Omental fat pad (tissue), 4 donors: ENCODE results near the gene SRSF10. TPM values are rescaled to one million over a fixed set of nuclear protein-coding genes. Genes with fewer than 3 reads are reported as not detected.
"Not testable (repeated sequence)": the region's sequence is repeated elsewhere in the genome, so short reads cannot be mapped to it uniquely, and the experiment has no call there.

Experiments
- ATAC-seq: fragments of 150-250 bp; one replicate; pipeline ENCODE4 v1.9.1; 2016; ENCODE audit warnings: mild to moderate bottlenecking, moderate library complexity; ENCODE audit not compliant: low FRiP score
- DNase-seq: peaks from one replicate; pipeline ENCODE4 v3.0.0-alpha.2; 2019; ENCODE audit warnings: low spot score
- CTCF ChIP-seq, 3 donors: fragments of 450-650 bp; IDR thresholded peaks; one replicate each; pipeline ENCODE4 v1.5.1; 2016 to 2017; ENCODE audit warnings: antibody characterized with exemption in 3 of 3, mild to moderate bottlenecking in 3 of 3, moderate library complexity in 2 of 3
- total RNA-seq, 4 donors: library from RNA; depleted of rRNA; stranded (reverse); fragments of >200 nt; gene quantifications; one replicate each; pipeline ENCODE4 v1.1.0, GENCODE V29; 2016

SRSF10 gene
- total RNA-seq, 4 donors from 2014 or later = 101 to 152 (median 120) TPM

- DNase-seq (no peak), ATAC-seq (no peak)
- no peak for TF ChIP-seq CTCF (IDR thresholded peaks at IDR 0.05)
Observed at GRCh38 chr1:23964235-23964668, 15.9 kb downstream of the SRSF10 start.

- TF ChIP-seq CTCF (IDR thresholded peaks at IDR 0.05) = no peak
- DNase-seq = no peak
- ATAC-seq = no peak
Observed at GRCh38 chr1:23963617-23964234, 16.4 kb downstream of the SRSF10 start.

- DNase-seq (no peak), ATAC-seq (no peak)
- no peak for TF ChIP-seq CTCF (IDR thresholded peaks at IDR 0.05)
Observed at GRCh38 chr1:23960291-23961020, 19.7 kb downstream of the SRSF10 start.

GRCh38 chr1:23959461-23960290 is 20.5 kb downstream of the SRSF10 start, which contains the start of gene PNRC2:
Gene PNRC2, plus strand, starts transcription at chr1:23959828. Its CDS starts 1,630 bp downstream, at chr1:23961458.
- no peak for TF ChIP-seq CTCF (IDR thresholded peaks at IDR 0.05)
- peak; percentile 90 for DNase-seq
- peak; percentile 95 for ATAC-seq

GRCh38 chr1:23958810-23959460 is 21.2 kb downstream of the SRSF10 start:
- no peak for TF ChIP-seq CTCF (IDR thresholded peaks at IDR 0.05)
- ATAC-seq (peak; percentile 73), DNase-seq (peak; percentile 60)

- ATAC-seq, DNase-seq: not testable (repeated sequence)
Observed at GRCh38 chr1:23958040-23958809, 21.9 kb downstream of the SRSF10 start.
